Heart left ventricle (tissue), 16 donors: ENCODE results near the gene GHR. TPM values are rescaled to one million over a fixed set of nuclear protein-coding genes. Genes with fewer than 3 reads are reported as not detected.

Experiments
- ATAC-seq, 4 donors: fragments of 200-7000 bp; cut with Tn5 transposase; one replicate each; pipeline ENCODE4 v1.9.1; 2020 to 2022; ENCODE audit warnings: moderate library complexity in 4 of 4, mild to moderate bottlenecking in 3 of 4, moderate number of reproducible peaks in 1 of 4
- DNase-seq, 5 donors: peaks; one replicate each; pipeline ENCODE4 v3.0.0-alpha.2; 2020
- H3K27ac ChIP-seq, 12 donors: fragments of 200-600 bp; sonication (generic) in 4 of 12; one replicate each; pipeline versions ENCODE4 v1.5.0 to v1.8.0; 2016 to 2022; ENCODE audit warnings: mild to moderate bottlenecking in 2 of 12
- H3K27me3 ChIP-seq, 9 donors: fragments of 200-600 bp; sonication (generic) in 2 of 9; one replicate each; pipeline versions ENCODE4 v1.5.1 to v1.8.0; 2016 to 2022; ENCODE audit warnings: mild to moderate bottlenecking in 3 of 9
- H3K36me3 ChIP-seq, 9 donors: fragments of 200-600 bp; sonication (generic) in 2 of 9; one replicate each; pipeline versions ENCODE4 v1.5.0 to v1.8.0; 2018 to 2022; ENCODE audit warnings: mild to moderate bottlenecking in 2 of 9
- H3K4me1 ChIP-seq, 12 donors: fragments of 200-600 bp; sonication (generic) in 4 of 12; one replicate each; pipeline versions ENCODE4 v1.5.0 to v1.8.0; 2016 to 2022; ENCODE audit warnings: mild to moderate bottlenecking in 3 of 12
- H3K4me3 ChIP-seq, 12 donors: fragments of 200-600 bp; sonication (generic) in 4 of 12; one replicate each; pipeline versions ENCODE4 v1.5.0 to v1.8.0; 2017 to 2022; ENCODE audit warnings: mild to moderate bottlenecking in 9 of 12, moderate library complexity in 4 of 12
- H3K9me3 ChIP-seq, 12 donors: fragments of 200-600 bp; sonication (generic) in 4 of 12; one replicate each; pipeline versions ENCODE4 v1.5.0 to v1.8.0; 2016 to 2022; ENCODE audit warnings: mild to moderate bottlenecking in 1 of 12
- POLR2A ChIP-seq, 2 donors: fragments of 450-650 bp; IDR thresholded peaks; one replicate each; pipeline ENCODE4 v1.6.1; 2017; ENCODE audit warnings: antibody characterized with exemption in 2 of 2, mild to moderate bottlenecking in 2 of 2, moderate library complexity in 2 of 2
- WGBS, 4 donors: extraction: QIAGEN DNeasy Blood & Tissue Kit in 2 of 4; methylation state at CpG; one replicate each; pipeline versions ENCODE4 v1.1.5 to v1.1.7; 2013 to 2018; 5-methylcytosine and 5-hydroxymethylcytosine counted together
- intact Hi-C, 10 donors: fragments of 100-400 bp; cut with DNase I; formaldehyde crosslinking; loops; one replicate each; pipeline versions ENCODE4 v1.11.1 to v1.14.2; 2022
- polyA plus RNA-seq, 2 donors: library from polyadenylated mRNA; stranded (reverse); fragments of 200-250 nt; gene quantifications; one replicate each; pipeline ENCODE4 v1.2.3, GENCODE V29; 2013
- total RNA-seq, 9 donors: library from RNA; depleted of rRNA in 2 of 9; stranded (reverse); fragments of >200 nt in 2 of 9; fragmentation: NEBNext Ultra II Directional in 3 of 9; extraction: Animal tissue kit (Norgen Biotek cat#: 25700) in 3 of 9; gene quantifications; one replicate each; pipeline versions ENCODE4 v1.1.0 to v1.2.4, GENCODE V29; 2016 to 2023
- TF ChIP-seq, protein P1 (sequence below), 12 donors: fragments of 200-600 bp; sonication (generic) in 4 of 12; IDR thresholded peaks; one replicate each; pipeline versions ENCODE4 v1.5.0 to v1.8.0; 2018 to 2022; ENCODE audit warnings: antibody characterized with exemption in 12 of 12, mild to moderate bottlenecking in 5 of 12
- donor health status: ischemic (EF 13 %, LVEDD 7.1; RV severe dilation, severe dysfunction).
- donor health status: healthy with polysubstance abuse.
- donor health status: DM: no; HTN: yes; CAD: no.
- donor health status: DM: no; HTN: no; CAD: no.
- donor health status: ischemic (EF 25% LVEDD 6.9; RV normal size, moderate dysfunction).
- donor health status: ischemic (EF 25% LVEDD 5.7; RV mildly dilated, moderate dysfunction).
- donor health status: healthy.
- donor health status: DM: yes; HTN: yes; CAD: no.
- donor health status: ischemic (EF 35%, LVEDD 5.7; RV mildly dilated, moderate dysfunction).
- donor health status: nonischemic (EF 11% LVEDD 7.7; RV severe dilation, severe dysfunction).
- donor health status: DM: yes; HTN: yes; CAD: no.
- donor health status: PGD.
- donor health status: ischemic (EF 29% LVEDD 5.4; RV normal size, mild dysfunction).
- donor health status: nonischemic (EF 23%, LVEDD 6.1; RV moderate dilation, normal function).

GHR gene
- total and polyA plus RNA-seq, 11 donors: 3.4 to 23.2 (median 11.3) TPM

DNA sequence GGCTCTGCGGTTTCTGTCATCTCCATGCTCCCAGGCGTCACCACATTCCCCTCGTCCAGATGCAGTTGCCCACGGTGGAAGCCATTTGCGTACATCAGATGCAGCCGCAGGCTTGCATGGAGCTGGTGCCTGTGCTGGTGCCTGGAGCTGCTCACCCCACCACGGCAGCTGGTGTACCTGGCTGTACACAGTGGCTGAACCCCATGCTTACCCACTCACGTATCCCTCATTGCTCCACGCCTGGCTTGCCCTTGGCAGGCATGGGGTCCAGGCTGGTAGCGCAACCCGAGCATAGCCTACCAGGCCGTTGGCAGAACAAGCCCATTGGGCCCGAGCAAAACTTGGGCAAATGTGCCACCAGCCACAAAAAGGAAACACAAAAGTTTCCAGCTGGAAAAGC lies 159.5 kb downstream of the GHR start:
- Histone ChIP-seq H3K27me3 (no peaks in the 10 kb centered on the region), H3K4me1 (peaks cover 0 to 42% (median 18%) of the 10 kb centered on the region in 12 donors), H3K4me3 (no peak overlapping the region), H3K27ac (no peak overlapping the region), H3K9me3 (no peaks in the 10 kb centered on the region), H3K36me3 (peaks cover 0 to 2% (median 0%) of the 10 kb centered on the region in 9 donors)
- ATAC-seq (no peak), DNase-seq (peak in 1 of 5 donors; percentile 60)
- TF ChIP-seq POLR2A (IDR thresholded peaks at IDR 0.05): no peak
- TF ChIP-seq, protein P1, sequence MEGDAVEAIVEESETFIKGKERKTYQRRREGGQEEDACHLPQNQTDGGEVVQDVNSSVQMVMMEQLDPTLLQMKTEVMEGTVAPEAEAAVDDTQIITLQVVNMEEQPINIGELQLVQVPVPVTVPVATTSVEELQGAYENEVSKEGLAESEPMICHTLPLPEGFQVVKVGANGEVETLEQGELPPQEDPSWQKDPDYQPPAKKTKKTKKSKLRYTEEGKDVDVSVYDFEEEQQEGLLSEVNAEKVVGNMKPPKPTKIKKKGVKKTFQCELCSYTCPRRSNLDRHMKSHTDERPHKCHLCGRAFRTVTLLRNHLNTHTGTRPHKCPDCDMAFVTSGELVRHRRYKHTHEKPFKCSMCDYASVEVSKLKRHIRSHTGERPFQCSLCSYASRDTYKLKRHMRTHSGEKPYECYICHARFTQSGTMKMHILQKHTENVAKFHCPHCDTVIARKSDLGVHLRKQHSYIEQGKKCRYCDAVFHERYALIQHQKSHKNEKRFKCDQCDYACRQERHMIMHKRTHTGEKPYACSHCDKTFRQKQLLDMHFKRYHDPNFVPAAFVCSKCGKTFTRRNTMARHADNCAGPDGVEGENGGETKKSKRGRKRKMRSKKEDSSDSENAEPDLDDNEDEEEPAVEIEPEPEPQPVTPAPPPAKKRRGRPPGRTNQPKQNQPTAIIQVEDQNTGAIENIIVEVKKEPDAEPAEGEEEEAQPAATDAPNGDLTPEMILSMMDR (IDR thresholded peaks at IDR 0.05): no peak
- 95 to 97% (median 97%) methylated on average over 13 of the region's 13 CpGs for WGBS, 4 donors
- intact Hi-C loops: loop anchor here in 9 of 10 donors (1.0 to 10.0 kb wide), 15 partner anchors 65 to 728 kb away; partner anchors contain the start of genes GHR (in 7 of the 9) and FBXO4 (in 1 of the 9)

DNA sequence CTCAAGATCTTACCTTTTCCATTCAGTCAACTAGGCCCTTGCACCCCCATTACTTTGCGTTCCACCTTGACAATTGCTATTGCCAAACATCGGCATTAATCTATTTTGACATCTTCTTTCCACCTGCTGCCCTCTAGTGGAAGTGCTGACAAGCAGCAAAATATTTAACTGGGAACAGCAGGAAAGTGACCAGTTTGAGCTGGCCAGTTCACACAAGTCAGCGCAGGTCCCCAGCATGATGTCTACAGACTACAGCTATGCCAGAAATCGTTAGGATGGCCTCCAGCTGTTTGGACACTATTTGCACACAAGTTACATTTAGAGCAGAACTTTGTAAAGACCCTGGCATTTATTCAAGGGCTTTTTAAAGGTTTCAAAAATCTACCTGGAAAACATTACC lies 160.1 kb downstream of the GHR start:
- Histone ChIP-seq H3K36me3 (peaks cover 0 to 2% (median 0%) of the 10 kb centered on the region in 9 donors), H3K4me3 (no peak overlapping the region), H3K27me3 (no peaks in the 10 kb centered on the region), H3K4me1 (peaks cover 0 to 47% (median 22%) of the 10 kb centered on the region in 12 donors), H3K27ac (no peak overlapping the region), H3K9me3 (no peaks in the 10 kb centered on the region)
- TF ChIP-seq, protein P1 (IDR thresholded peaks at IDR 0.05): peak; percentile 64 to 93 (median 80)
- no peak for TF ChIP-seq POLR2A (IDR thresholded peaks at IDR 0.05)
- intact Hi-C loops: loop anchor here in 9 of 10 donors (1.0 to 10.0 kb wide), 15 partner anchors 66 to 729 kb away; partner anchors contain the start of genes GHR (in 7 of the 9) and FBXO4 (in 1 of the 9)
- 10 to 24% (median 14%) methylated on average over 4 of the region's 4 CpGs for WGBS, 4 donors
- ATAC-seq (peak in 3 of 4 donors; percentile 21 to 50 (median 45)), DNase-seq (peak in 4 of 5 donors; percentile 34 to 62 (median 57))

DNA sequence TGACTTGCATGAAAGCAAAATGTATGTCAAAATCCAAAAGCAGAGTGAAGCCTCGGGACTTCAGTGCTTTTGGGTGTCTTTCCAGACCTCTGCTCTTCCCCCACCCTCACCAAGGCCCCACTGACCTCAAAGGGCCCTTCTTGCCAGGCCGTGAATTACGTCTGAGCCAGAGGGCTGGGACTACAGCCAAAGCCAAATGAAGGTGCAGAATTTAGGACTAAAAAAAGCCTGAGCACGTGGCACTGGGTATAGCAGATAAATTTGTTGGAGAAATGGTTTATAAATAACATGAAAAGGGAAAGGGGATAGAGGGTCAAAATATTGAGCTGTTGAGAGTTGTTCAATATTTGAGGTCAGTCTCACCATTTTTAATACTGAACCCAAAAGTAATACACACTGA lies 163.4 kb downstream of the GHR start:
- Histone ChIP-seq H3K27me3 (no peaks in the 10 kb centered on the region), H3K36me3 (no peaks in the 10 kb centered on the region), H3K4me3 (peak overlapping the region in 1 of 12 donors; percentile 6), H3K9me3 (no peaks in the 10 kb centered on the region), H3K4me1 (peaks cover 0 to 68% (median 44%) of the 10 kb centered on the region in 12 donors), H3K27ac (peak overlapping the region; percentile 41 to 82 (median 73))
- WGBS, 4 donors: 2 to 6% (median 3%) methylated on average over 4 of the region's 4 CpGs
- peak; percentile 66 to 84 (median 81) for DNase-seq
- peak; percentile 72 to 85 (median 77) for ATAC-seq
- intact Hi-C loops: loop anchor here in 5 of 10 donors (5.0 to 10.0 kb wide), 9 partner anchors 68 to 732 kb away; partner anchors contain the start of genes FBXO4 (in 1 of the 5) and GHR (in 1 of the 5)
- TF ChIP-seq, protein P1 (IDR thresholded peaks at IDR 0.05): no peak
- no peak for TF ChIP-seq POLR2A (IDR thresholded peaks at IDR 0.05)

DNA sequence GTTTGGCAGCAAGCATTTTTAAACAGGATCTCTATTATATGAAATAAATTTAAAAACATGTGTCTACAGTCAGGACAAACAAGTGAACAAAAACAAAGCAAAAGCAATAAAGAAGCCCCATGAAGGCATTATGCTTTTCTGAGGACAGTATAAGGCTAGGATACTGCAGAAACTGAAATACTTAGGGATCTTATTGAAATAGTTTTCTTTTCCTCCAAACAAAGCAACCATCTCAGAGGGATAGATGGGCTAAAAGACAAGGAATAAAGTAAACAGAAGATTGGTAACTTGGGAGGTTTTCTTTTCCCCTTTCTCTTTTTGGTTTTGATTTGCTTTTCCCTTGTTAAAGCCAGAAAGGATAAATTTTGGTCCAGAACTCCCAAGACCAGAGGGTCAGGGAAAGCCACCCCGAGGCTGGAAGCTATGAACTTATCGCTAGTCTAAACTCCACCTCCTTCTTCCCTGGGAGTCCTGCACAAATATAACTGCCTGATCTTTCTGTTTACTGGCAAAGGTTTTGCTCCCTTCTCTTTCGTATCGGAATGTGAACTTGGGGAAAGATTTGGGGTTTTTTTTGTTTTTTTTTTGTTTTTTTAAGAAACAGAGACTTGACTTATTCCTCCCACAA lies 164.0 kb downstream of the GHR start:
- no peak for DNase-seq
- Histone ChIP-seq H3K27ac (peak overlapping the region; percentile 51 to 82 (median 73)), H3K4me1 (peaks cover 0 to 72% (median 48%) of the 10 kb centered on the region in 12 donors), H3K27me3 (no peaks in the 10 kb centered on the region), H3K9me3 (no peaks in the 10 kb centered on the region), H3K4me3 (peak overlapping the region in 7 of 12 donors; percentile 6 to 36 (median 11)), H3K36me3 (no peaks in the 10 kb centered on the region)
- WGBS, 4 donors: 23 to 34% (median 28%) methylated on average over 4 of the region's 4 CpGs
- intact Hi-C loops: loop anchor here in 5 of 10 donors (5.0 to 10.0 kb wide), 9 partner anchors 68 to 732 kb away; partner anchors contain the start of genes FBXO4 (in 1 of the 5) and GHR (in 1 of the 5)
- TF ChIP-seq, protein P1 (IDR thresholded peaks at IDR 0.05): no peak
- no peak for TF ChIP-seq POLR2A (IDR thresholded peaks at IDR 0.05)
- ATAC-seq: no peak
